Stimulated activated CD4-positive, alpha-beta T cell treated with anti-CD3 and anti-CD28 coated beads, Interleukin-1b, Interleukin-23, amount 100 ng/mL, for 4 hours (primary cell): ENCODE results near the gene SH3RF2.
"Not testable (repeated sequence)": the region's sequence is repeated elsewhere in the genome, so short reads cannot be mapped to it uniquely, and the experiment has no call there.

Experiments
- DNase-seq, 2 donors: peaks; one replicate each; pipeline ENCODE4 v3.0.0-alpha.2; 2020; ENCODE audit warnings: low read depth in 2 of 2

Gene SH3RF2

GRCh38 chr5:146007989-146008388 lies 71.6 kb downstream of the SH3RF2 start:
- no peak for DNase-seq

DNA sequence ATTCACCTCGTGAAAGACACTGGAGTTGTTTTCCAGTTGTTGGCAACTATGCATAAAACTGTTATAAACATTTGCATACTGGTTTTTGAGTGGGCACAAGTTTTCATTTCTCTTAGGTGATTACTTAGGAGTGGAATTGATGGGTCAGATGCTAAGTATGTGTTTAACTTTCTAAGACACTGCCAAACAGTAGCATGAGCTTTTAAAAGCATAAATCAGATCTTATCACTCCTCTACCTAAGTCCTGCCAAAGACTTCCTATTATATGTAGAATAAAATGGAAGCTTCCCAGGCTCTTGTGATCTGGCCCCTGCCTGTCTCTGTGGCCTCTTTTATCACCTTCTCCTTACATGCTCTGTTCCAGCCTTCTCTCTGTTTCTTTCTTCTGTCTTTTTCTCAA lies 72.6 kb downstream of the SH3RF2 start:
- no peak for DNase-seq

DNA sequence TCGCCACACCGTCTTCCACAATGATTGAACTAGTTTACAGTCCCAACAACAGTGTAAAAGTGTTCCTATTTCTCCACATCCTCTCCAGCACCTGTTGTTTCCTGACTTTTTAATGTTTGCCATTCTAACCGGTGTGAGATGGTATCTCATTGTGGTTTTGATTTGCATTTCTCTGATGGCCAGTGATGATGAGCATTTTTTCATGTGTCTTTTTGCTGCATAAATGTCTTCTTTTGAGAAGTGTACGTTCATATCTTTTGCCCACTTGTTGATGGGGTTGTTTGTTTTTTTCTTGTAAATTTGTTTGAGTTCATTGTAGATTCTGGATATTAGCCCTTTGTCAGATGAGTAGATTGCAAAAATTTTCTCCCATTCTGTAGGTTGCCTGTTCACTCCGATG lies 74.1 kb downstream of the SH3RF2 start:
- DNase-seq: not testable (repeated sequence)

- DNase-seq: no peak
These were observed 77.4 kb downstream of the SH3RF2 start for GRCh38 chr5:146013761-146014160.

- no peak for DNase-seq
These were observed 78.6 kb downstream of the SH3RF2 start for GRCh38 chr5:146015001-146015400.

GRCh38 chr5:146016764-146017484 lies 80.5 kb downstream of the SH3RF2 start:
- DNase-seq: no peak

GRCh38 chr5:146018514-146019375 lies 82.4 kb downstream of the SH3RF2 start:
- DNase-seq: no peak

GRCh38 chr5:146020100-146020499 lies 83.7 kb downstream of the SH3RF2 start:
- no peak for DNase-seq

DNA sequence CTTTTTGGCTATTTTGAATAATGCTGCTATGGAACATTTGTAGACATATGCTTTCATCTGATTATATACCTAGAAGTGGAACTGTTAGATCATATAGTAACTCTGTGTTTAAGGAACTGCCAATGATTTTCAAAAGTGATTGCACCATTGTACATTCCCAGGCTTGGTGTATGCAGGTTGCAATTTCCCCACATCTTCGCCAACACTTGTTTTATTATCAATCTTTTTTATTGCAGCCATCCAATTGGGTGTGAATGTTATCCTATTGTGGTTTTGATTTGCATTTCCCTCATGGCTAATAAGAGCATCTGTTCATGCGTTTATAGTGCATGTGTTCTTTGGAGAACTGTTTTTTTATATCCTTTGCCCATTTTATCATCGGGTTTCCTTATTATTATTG lies 87.7 kb downstream of the SH3RF2 start:
- DNase-seq: no peak

GRCh38 chr5:146025114-146025680 lies 88.8 kb downstream of the SH3RF2 start:
- no peak for DNase-seq

DNA sequence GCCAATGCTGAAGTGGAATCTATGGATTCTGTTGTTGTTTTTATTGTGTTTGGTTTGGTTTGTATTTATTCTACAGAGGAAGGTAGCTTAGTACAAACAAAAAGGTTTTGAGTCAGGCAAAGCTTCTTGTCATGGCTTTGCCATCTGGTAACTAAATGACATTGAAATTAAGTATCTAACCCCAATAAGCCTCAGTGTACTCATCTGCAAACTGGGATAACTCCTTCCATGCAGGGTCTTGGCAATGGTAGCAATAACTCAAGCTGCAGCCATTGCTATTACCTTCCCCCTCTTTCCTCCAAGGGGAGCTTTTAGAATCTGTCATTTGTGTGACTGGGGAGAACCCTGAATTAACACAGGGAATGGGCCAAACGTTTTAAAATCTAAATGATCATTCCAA lies 89.3 kb downstream of the SH3RF2 start:
- DNase-seq: no peak

GRCh38 chr5:146026307-146027010 lies 90.1 kb downstream of the SH3RF2 start:
- DNase-seq: no peak

DNA sequence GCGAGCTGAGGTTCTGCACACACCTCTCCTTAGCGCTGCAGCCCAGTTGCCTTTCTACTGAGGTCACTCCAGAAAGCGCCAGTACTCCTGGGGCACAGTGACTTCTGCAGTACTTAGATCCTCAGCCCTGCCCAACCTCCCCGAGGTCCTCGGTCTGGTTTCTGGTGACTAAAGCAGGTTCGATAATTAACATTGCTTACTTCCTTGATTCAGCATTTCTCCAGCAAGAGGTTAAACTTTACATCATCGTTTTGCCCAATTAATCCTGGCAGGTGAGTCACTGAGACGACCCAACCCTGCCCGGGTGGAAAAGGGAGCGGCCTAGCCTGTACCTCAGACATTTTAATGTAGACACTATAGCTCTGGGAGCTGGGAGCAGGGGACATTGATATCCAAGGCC lies 91.4 kb downstream of the SH3RF2 start:
- no peak for DNase-seq

GRCh38 chr5:146032911-146033310 lies 96.5 kb downstream of the SH3RF2 start:
- DNase-seq: no peak

GRCh38 chr5:146034127-146034526 lies 97.7 kb downstream of the SH3RF2 start:
- DNase-seq: no peak

GRCh38 chr5:146034605-146035004 lies 98.2 kb downstream of the SH3RF2 start:
- DNase-seq: no peak

DNA sequence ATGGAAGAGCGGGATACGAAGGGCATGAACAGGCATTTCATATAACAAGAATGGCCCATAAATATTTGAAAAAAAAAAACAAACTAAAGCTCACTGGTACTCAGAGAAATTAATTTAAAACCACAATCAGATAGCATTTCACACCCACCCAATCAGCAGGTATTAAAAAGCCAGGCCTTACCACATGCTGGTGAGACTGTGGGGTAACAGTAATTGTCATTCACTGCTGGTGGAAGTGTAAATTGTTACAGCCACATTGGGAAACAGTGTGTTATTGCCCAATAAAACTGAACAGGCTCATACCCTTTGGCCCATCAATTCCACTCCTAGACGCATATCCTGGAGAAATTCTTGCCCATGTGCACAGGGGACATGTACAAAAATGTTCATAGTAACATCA lies 103.0 kb downstream of the SH3RF2 start:
- no peak for DNase-seq

- no peak for DNase-seq
These were observed 104.1 kb downstream of the SH3RF2 start for GRCh38 chr5:146040527-146040926.

GRCh38 chr5:146041180-146041789 lies 104.9 kb downstream of the SH3RF2 start:
- no peak for DNase-seq

DNA sequence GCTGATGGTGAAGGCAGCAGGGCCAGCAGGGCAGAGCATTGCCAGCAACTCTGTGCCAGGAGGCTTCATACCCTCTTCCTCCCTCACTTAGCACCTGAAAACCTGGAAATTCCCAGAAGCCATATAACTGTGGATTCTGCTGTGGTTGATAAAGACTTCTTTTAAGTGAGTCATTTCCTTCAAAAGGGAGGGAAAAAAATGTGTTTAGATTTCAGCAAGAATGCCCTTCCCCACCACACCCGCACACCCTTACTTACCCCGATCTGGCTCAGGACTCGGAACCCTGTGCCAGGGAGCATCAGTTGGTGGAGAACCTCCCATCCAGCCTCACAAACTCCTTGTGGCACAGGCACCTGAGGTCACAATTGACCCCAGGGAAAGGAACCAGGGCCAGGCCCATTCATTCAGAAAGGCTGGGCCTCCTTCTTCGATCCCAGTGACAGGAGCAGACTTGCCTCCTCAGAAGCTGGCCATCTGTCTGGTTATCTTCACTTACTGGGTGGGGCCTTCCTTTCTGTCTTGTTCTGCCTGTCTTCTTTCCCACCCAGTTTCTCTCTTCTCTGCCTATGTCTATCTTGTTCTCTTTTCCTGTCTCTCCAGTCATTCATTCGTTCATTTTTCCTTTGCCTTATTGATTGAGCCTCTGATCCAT lies 106.4 kb downstream of the SH3RF2 start:
- no peak for DNase-seq

- no peak for DNase-seq
These were observed 107.3 kb downstream of the SH3RF2 start for GRCh38 chr5:146043722-146044121.
